Peyer's patch (tissue), 4 donors: Measurements from ENCODE around the gene AKAP13. TPM values are rescaled to one million over a fixed set of nuclear protein-coding genes. Genes with fewer than 3 reads are reported as not detected.

Source experiments
- DNase-seq, 3 donors: peaks; one replicate each; pipeline ENCODE4 v3.0.0-alpha.2; 2017 to 2019
- H3K27ac ChIP-seq, 4 donors: fragments of 200-600 bp; sonication (generic); one replicate each; pipeline ENCODE4 v1.5.1; 2016 to 2019
- H3K27me3 ChIP-seq, 2 donors: fragments of 200-600 bp; sonication (generic); one replicate each; pipeline ENCODE4 v1.5.1; 2019
- H3K36me3 ChIP-seq, 3 donors: fragments of 200-600 bp; sonication (generic); one replicate each; pipeline ENCODE4 v1.5.1; 2016 to 2019
- H3K4me1 ChIP-seq, 4 donors: fragments of 200-600 bp; sonication (generic); one replicate each; pipeline ENCODE4 v1.5.1; 2016 to 2019
- H3K4me3 ChIP-seq, 4 donors: fragments of 200-600 bp; sonication (generic); 1 replicate in 3 of 4; 2 replicates in 1 of 4; pipeline ENCODE4 v1.5.1; 2016 to 2019; ENCODE audit warnings: mild to moderate bottlenecking in 1 of 4
- H3K9me3 ChIP-seq, 4 donors: fragments of 200-600 bp; sonication (generic); one replicate each; pipeline ENCODE4 v1.5.1; 2016 to 2019; ENCODE audit warnings: mild to moderate bottlenecking in 1 of 4
- CTCF ChIP-seq, 6 experiments: fragments of 450-650 bp in 4 of 6; fragments of 200-600 bp in 2 of 6; sonication (generic) in 1 of 6; IDR thresholded peaks; one replicate each; pipeline ENCODE4 v1.5.1; 2017 to 2019; ENCODE audit warnings: antibody characterized with exemption in 6 of 6, mild to moderate bottlenecking in 3 of 6, moderate library complexity in 1 of 6
- POLR2A ChIP-seq, 2 donors: fragments of 450-650 bp; IDR thresholded peaks; one replicate each; pipeline ENCODE4 v1.5.1; 2017; ENCODE audit warnings: antibody characterized with exemption in 2 of 2, mild to moderate bottlenecking in 2 of 2, moderate library complexity in 2 of 2
- total RNA-seq, 4 donors: library from RNA; depleted of rRNA; stranded (reverse); fragments of >200 nt; gene quantifications; one replicate each; pipeline ENCODE4 v1.1.0, GENCODE V29; 2016

Gene AKAP13
- total RNA-seq, 4 donors from 2014 or later, result 166 to 742 (median 242) TPM

GRCh38 chr15:85789496-85789875 lies 409.1 kb downstream of the AKAP13 start:
- H3K36me3 ChIP-seq, result no peaks in the 10 kb centered on the region
- H3K27me3 ChIP-seq, result no peaks in the 10 kb centered on the region
- H3K4me1 ChIP-seq, result peaks cover 0 to 43% (median 15%) of the 10 kb centered on the region in 4 donors
- H3K9me3 ChIP-seq, result peaks cover 0 to 3% (median 0%) of the 10 kb centered on the region in 4 donors
- DNase-seq, result no peak
- H3K27ac ChIP-seq, result no peak overlapping the region
- TF ChIP-seq POLR2A (IDR thresholded peaks at IDR 0.05), result no peak
- TF ChIP-seq CTCF (IDR thresholded peaks at IDR 0.05), result no peak
- H3K4me3 ChIP-seq, result no peak overlapping the region

- Histone ChIP-seq H3K27me3 (no peaks in the 10 kb centered on the region), H3K9me3 (peaks cover 0 to 4% (median 0%) of the 10 kb centered on the region in 4 donors), H3K4me3 (no peak overlapping the region), H3K4me1 (peaks cover 0 to 27% (median 6%) of the 10 kb centered on the region in 4 donors), H3K36me3 (no peaks in the 10 kb centered on the region), H3K27ac (no peak overlapping the region)
- TF ChIP-seq CTCF (IDR thresholded peaks at IDR 0.05) (no peak), POLR2A (IDR thresholded peaks at IDR 0.05) (no peak)
- DNase-seq, result no peak
Observed at GRCh38 chr15:85792102-85792731, 411.8 kb downstream of the AKAP13 start.

GRCh38 chr15:85792912-85793590 lies 412.6 kb downstream of the AKAP13 start:
- TF ChIP-seq POLR2A (IDR thresholded peaks at IDR 0.05), result no peak
- TF ChIP-seq CTCF (IDR thresholded peaks at IDR 0.05), result no peak
- peak overlapping the region; percentile 72 to 98 (median 84) for H3K4me3 ChIP-seq
- no peak overlapping the region for H3K27ac ChIP-seq
- DNase-seq, result no peak
- H3K9me3 ChIP-seq, result peaks cover 0 to 4% (median 0%) of the 10 kb centered on the region in 4 donors
- H3K4me1 ChIP-seq, result peaks cover 0 to 27% (median 6%) of the 10 kb centered on the region in 4 donors
- H3K36me3 ChIP-seq, result no peaks in the 10 kb centered on the region
- H3K27me3 ChIP-seq, result no peaks in the 10 kb centered on the region

GRCh38 chr15:85793641-85794597 lies 413.5 kb downstream of the AKAP13 start:
- Histone ChIP-seq H3K27me3 (no peaks in the 10 kb centered on the region), H3K36me3 (no peaks in the 10 kb centered on the region), H3K9me3 (peaks cover 0 to 4% (median 0%) of the 10 kb centered on the region in 4 donors), H3K4me3 (peak overlapping the region; percentile 72 to 98 (median 84)), H3K27ac (peak overlapping the region; percentile 85 to 91 (median 86)), H3K4me1 (peaks cover 0 to 27% (median 6%) of the 10 kb centered on the region in 4 donors)
- peak; percentile 49 to 69 (median 67) for DNase-seq
- TF ChIP-seq CTCF (IDR thresholded peaks at IDR 0.05), result no peak
- TF ChIP-seq POLR2A (IDR thresholded peaks at IDR 0.05), result no peak

- H3K9me3 ChIP-seq, result peaks cover 0 to 4% (median 0%) of the 10 kb centered on the region in 4 donors
- TF ChIP-seq POLR2A (IDR thresholded peaks at IDR 0.05) (peak; percentile 80 to 95), CTCF (IDR thresholded peaks at IDR 0.05) (no peak)
- peak within 1 kb of the TSS; percentile 85 to 91 (median 86) for H3K27ac ChIP-seq
- DNase-seq, result peak; percentile 90 to 97 (median 96)
- H3K27me3 ChIP-seq, result no peaks in the 10 kb centered on the region
- H3K36me3 ChIP-seq, result no peaks in the 10 kb centered on the region
- H3K4me1 ChIP-seq, result peaks cover 0 to 22% (median 6%) of the 10 kb centered on the region in 4 donors
- H3K4me3 ChIP-seq, result peak within 1 kb of the TSS; percentile 72 to 98 (median 84)
Observed at GRCh38 chr15:85794598-85795336, 414.4 kb downstream of the AKAP13 start, which contains the start of gene KLHL25. TSS of gene KLHL25 (minus strand) at chr15:85794925. CDS start at chr15:85769810, 25,115 bp downstream.
